HL-60/S4 treated with phorbol 12-myristate 13-acetate at 8.2 ng/mL for 4 days and 3 days (cell line): ENCODE results near the gene ENDOV.

ENCODE experiments used
- in situ Hi-C: fragments of 300-500 bp; cut with MboI; formaldehyde crosslinking; loops from 2 replicates; pipeline ENCODE4 v1.15.0; 2022; ENCODE audit warnings: low sequenced_read_pairs

The ENDOV gene

GRCh38 chr17:80445007-80445725, 30.2 kb downstream of the ENDOV start:
- in situ Hi-C loops, result loop anchor here (25.0 kb wide), 1 partner anchor 467 kb away; no protein-coding TSS in a partner anchor

- in situ Hi-C loops, result loop anchor here (25.0 kb wide), 1 partner anchor 467 kb away; no protein-coding TSS in a partner anchor
Measured at GRCh38 chr17:80445726-80446110, 30.8 kb downstream of the ENDOV start.

DNA sequence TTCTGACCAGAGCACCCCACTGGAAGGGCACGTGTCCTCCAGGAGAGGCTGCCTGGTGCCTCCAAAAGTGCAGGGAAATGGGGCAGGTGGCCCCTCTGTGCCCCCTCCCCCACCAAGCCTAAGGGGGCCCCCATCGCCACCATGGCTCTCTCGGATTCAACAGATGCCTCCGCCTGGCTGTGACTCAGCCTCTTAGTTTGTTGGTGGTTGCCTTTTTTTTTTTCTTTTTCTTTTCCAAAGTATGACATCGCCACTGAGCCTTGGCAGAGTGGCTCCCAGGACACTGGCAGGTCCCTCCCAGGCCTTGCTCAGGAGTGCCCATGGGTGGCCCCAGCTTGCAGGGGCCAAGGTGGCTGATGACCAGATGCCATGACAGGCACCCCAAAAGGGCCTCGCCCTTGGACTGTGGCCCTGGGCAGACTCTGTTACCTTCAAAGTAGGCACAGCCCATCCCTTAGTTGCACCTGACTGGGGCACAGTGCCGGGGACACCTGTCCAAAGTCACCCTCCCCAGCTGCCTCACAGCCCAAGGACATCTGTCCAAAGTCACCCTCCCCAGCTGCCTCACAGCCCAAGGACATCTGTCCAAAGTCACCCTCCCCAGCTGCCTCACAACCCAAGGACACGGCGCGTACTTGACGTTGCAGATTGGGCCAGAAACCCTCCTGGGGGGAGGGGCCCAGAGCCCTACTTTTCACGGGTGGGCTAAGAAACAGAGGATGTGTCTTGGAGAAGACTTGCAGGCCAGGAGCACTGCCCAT, 31.9 kb downstream of the ENDOV start:
- in situ Hi-C loops, result loop anchor here (25.0 kb wide), 1 partner anchor 465 kb away; no protein-coding TSS in a partner anchor

DNA sequence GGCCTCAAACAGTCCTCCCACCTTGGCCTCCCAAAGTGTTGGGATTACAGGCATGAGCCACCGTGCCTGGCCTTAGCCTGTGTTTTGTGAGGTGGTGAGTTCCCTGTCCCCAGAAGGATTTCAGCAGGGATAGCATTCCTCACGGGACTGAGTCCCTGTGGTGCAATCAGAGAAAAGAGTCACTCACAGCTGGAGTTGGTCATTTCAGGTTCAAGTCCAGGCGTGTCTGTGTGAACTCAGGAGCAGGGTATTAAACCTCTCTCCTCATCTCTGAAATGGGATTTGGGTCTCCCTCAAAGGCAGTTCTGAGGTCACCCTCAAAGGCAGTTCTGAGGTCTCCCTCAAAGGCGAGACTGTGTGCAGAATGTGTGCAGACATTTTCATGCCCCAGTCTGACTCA, 32.8 kb downstream of the ENDOV start:
- in situ Hi-C loops, result loop anchor here (25.0 kb wide), 1 partner anchor 465 kb away; no protein-coding TSS in a partner anchor

DNA sequence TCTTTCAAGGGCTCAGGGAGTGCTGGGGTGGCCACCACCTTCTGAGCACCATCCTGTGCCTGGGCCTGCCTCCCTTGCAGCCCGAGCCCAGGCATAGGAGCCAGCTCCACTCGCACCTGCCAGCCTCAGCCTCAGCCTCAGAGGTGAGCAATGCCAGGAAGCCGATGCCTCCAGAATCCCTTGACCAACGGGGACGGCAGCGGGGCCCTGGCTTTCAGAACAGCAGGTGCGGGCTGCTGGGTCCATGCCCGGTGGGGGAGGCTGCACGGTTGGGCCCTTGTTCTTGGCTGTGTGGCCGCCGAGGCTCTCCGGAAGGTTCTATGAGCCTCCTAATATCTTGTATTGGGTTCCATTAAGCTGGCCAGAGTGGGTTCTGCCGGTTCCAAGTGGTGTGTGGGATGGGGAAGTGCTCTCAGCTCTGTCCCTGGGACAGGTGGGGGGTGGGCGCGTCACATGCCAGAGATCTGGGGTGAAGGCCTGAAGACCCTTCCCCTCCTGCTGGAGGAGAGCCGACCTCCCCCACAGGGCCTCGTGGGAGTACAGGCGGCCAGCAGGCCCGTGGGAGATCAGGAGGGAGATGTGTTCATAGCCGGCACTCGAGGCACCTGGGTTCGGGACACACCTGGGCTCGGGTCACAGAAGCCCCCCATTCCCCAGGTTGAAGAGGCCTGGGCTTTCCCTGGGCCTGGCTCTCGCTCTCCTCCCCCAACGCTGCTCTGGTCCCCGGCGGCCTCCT, 34.4 kb downstream of the ENDOV start:
- in situ Hi-C loops, result loop anchor here (25.0 kb wide), 1 partner anchor 463 kb away; no protein-coding TSS in a partner anchor

DNA sequence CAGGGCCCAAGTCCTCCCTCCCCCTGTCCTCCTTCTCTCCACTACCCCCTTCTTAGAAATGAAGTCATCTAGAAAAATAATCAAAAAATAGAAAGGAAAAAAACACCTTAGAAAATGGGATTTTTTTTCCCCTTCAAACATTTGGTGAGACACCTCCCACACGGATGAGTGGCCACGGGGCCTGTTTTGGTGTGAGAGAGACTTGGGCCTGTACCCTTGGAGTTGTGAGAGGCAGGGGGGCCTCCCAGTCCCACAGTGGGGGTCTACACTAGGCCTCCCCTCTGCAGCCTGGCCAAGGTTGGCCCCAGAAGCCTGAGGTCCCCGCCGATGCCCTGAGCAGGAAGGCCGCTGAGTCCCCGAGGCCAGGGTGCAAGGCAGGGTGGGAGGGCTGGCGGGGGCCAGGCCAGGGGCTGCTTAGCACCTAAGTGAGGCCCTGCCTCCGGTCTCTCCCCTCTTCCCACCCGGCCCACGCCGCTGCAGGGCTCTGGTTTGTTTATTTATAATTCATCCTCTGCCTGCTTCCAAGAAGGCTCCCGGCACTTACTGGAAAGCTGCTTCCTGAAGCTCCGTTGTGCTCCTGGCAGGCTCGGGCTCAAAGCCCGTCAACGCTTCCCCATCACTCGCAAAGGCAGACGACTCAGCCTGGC, 35.1 kb downstream of the ENDOV start:
- in situ Hi-C loops, result loop anchor here (25.0 kb wide), 1 partner anchor 462 kb away; no protein-coding TSS in a partner anchor

DNA sequence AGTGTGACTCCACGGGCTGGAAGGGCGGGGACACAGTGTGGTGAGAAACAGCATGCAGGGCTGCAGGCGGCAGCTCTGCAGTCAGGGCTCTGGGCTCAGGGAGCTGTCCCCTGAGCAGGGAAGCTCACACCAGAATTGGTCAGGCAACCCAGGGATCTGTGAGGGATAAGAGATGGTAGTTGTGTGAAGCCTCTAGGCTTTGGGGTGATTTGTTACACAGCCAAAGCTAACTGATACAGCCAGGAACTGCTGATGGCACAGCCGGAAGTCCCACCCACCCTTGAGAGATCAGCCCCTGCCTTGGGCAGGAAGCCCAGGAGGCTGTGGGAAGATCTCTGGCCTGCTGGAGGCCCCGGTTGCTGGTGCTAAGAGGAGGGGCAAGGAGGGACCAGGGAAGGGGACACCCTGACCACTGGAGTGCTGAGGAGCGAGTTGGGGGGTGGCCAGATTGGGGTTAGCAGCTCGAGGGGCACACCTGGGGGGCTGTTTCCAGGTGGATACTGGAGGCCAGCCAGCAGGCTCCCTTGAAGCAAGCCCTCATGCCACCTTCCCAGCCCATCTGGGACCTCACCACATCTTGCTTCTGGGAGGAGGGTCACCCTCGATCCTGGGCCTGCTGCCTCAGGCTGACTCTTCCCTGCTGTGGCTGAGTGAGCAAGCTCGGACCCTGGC, 36.3 kb downstream of the ENDOV start:
- in situ Hi-C loops, result no loop called here

GRCh38 chr17:80452173-80452915, 37.4 kb downstream of the ENDOV start:
- in situ Hi-C loops, result no loop called here

DNA sequence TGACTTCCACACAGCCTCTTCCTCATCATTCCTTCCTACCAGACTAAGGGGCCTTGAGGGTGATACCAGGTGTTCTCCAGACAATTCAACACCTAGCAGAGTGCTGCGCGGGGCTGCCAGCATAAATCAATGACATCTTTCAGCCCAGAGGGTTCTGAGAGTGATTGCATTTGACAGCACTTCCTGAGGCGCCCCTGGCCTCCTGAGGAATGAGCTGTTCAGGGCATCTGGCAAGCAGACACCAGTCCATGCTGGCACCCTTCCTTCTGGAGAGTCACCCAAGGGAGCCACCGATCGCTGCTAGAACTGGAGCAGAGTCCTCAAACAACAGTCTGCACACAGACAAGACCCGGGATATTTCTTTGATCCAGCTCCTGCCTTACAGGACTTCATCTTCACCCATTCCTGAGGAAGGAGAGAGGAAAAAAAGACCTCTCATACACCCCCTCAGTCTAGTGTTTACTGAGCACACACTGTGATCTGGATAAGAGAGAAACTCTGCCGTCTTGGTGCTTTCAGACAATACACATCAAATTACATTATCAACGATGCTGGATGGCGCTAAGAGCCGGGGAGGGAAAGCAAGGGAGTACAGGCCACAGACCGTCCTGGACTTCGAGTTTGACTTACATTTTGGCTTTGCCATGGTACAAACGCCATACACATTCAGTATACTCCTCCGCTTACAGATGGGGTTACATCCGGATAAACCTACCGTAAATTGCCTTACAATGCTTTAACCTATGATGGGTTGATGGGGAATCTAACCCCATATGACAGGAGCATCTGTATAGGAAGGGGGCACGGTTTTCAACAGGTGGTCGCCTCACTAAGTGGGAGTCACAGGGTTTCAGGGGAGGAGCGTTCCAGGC, 38.4 kb downstream of the ENDOV start:
- in situ Hi-C loops, result no loop called here

DNA sequence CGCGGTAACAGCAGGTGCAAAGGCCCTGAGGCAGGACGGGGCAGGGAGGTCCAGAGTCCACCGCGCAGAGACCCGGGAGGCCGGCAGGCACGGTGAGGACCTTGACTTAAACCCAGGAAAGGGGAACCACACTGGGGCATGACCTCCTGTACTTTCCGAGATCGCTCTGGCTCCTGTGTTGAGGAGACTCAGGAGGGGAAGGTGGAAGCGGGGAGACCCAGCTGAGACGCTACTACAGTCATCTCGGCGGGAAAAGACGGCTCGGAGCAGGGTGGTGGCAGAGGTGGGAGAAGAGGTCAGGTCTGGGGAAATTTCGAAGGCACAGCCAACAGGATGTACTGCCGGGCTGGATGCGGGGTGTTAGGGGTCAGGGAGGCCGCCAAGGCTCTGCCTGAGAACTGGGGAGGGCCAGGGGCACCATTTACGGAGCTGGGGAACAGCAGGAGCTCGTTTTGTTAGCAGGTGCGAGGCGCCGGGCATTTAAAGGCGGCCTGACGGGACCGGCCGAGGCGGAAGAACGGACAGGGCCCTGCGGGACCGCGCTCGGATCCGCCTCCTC, 39.1 kb downstream of the ENDOV start:
- in situ Hi-C loops, result no loop called here

GRCh38 chr17:80454557-80455335, 39.8 kb downstream of the ENDOV start:
- in situ Hi-C loops, result no loop called here

DNA sequence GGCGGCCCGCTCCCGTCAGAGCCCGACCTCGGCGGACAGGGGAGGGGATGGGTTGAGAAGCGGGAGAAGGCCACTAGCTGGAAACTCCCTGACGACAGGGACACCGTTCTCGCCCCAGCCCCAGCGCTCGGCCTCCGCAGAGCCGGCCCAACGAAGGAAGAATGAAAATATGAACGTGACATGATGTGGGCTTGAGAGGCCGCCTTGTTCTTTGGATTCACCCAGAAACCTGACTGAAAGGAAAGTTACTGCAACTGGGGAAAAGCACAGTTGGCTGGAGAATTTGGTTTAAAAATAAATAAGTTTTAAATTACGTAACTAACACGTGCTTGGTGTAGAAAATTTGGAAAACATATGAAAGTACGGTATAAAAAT, 40.4 kb downstream of the ENDOV start:
- in situ Hi-C loops, result no loop called here

DNA sequence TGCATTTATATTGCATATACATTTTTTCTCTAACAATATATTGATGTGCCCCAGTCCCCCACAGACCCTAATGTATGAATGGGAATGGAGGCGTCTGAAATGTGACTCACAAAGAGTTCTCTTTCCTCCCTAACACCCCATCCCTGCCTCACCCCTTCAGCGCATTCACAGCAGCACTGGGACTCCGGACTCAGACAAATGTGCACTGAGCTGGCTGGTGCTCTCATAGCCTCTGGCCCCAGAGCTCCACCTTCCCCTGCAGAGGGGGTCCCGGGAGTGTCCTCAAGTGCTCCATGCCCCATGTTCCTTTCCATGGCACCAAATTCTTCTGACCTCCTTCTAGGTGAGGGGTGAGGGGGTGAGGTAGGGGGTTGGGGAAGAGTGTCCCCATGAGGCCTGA, 40.8 kb downstream of the ENDOV start:
- in situ Hi-C loops, result no loop called here

DNA sequence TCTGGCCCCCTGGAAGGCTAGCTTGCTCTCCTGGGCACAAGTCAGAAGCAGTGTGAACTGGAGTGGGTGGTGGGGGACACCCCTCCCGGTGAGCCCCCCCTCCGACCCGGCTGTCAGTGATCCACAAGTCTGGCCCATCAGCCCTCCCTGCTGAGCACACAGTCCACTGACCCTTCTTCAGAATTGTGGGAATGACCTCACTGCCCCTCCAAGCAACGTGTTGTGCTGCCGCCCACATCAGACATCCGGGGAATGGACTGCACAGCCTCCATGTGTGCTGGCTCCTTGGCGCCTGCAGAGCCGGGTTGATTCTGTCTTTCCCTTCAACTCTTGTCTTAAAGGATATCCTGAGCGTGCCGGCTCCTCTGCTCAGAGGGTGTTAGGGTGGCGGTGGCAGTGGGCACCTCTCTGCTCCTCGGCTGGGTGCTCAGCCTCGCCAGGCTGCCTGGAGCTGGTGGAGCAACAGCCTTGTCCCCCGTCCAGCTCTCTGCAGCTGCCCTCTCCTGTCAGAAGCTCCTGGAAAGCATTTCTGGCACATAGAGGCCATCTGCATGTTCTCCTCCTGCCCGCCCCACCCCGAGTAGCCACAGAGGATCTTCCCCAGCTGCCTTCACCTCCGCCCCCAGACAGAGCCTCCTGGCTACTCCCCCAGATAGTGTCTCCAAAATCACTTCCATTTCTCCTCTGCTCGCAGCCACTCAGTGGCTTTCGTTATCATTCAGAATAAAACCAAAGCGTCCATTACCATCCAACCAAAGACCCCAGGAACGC, 41.7 kb downstream of the ENDOV start:
- in situ Hi-C loops, result no loop called here

GRCh38 chr17:80457236-80457856, 42.4 kb downstream of the ENDOV start:
- in situ Hi-C loops, result no loop called here

GRCh38 chr17:80458016-80458415, 43.0 kb downstream of the ENDOV start:
- in situ Hi-C loops, result no loop called here
